DMS153 (cell line): Measurements from ENCODE around the gene ERICH3.
A peak's percentile ranks its signal among the peaks of the same experiment; 100 is the strongest.

Experiments used
- DNase-seq: peaks from one replicate; lab custom pipeline; 2025; lab: John Stamatoyannopoulos, UW

The ERICH3 gene

GRCh38 chr1:74591949-74592348 lies 81.6 kb downstream of the ERICH3 start:
- DNase-seq, result no peak

- DNase-seq, result no peak
Measured at GRCh38 chr1:74590288-74590687, 83.3 kb downstream of the ERICH3 start.

GRCh38 chr1:74587888-74588287 lies 85.7 kb downstream of the ERICH3 start:
- DNase-seq, result no peak

GRCh38 chr1:74586253-74586897 lies 87.2 kb downstream of the ERICH3 start:
- DNase-seq, result no peak

- DNase-seq, result no peak
Measured at GRCh38 chr1:74584185-74584584, 89.4 kb downstream of the ERICH3 start.

GRCh38 chr1:74583397-74583796 lies 90.2 kb downstream of the ERICH3 start:
- no peak for DNase-seq

GRCh38 chr1:74579425-74579824 lies 94.2 kb downstream of the ERICH3 start:
- DNase-seq, result no peak

- no peak for DNase-seq
Measured at GRCh38 chr1:74578101-74578500, 95.5 kb downstream of the ERICH3 start.

- no peak for DNase-seq
Measured at GRCh38 chr1:74571891-74572290, 101.7 kb downstream of the ERICH3 start.

GRCh38 chr1:74571493-74571800 lies 102.1 kb downstream of the ERICH3 start:
- no peak for DNase-seq

- no peak for DNase-seq
Measured at GRCh38 chr1:74570797-74571492, 102.6 kb downstream of the ERICH3 start.

GRCh38 chr1:74549932-74550331 lies 123.7 kb downstream of the ERICH3 start:
- no peak for DNase-seq

GRCh38 chr1:74548961-74549750 lies 124.4 kb downstream of the ERICH3 start:
- DNase-seq, result no peak

- no peak for DNase-seq
Measured at GRCh38 chr1:74545821-74546220, 127.8 kb downstream of the ERICH3 start.

GRCh38 chr1:74534241-74534640 lies 139.4 kb downstream of the ERICH3 start:
- no peak for DNase-seq

GRCh38 chr1:74531796-74532195 lies 141.8 kb downstream of the ERICH3 start:
- peak; percentile 66 for DNase-seq

- peak; percentile 50 for DNase-seq
Measured at GRCh38 chr1:74530892-74531291, 142.7 kb downstream of the ERICH3 start.

GRCh38 chr1:74528123-74528522 lies 145.5 kb downstream of the ERICH3 start:
- no peak for DNase-seq

GRCh38 chr1:74526708-74527107 lies 146.9 kb downstream of the ERICH3 start:
- DNase-seq, result peak; percentile 52

- DNase-seq, result no peak
Measured at GRCh38 chr1:74523873-74524480, 149.6 kb downstream of the ERICH3 start.

GRCh38 chr1:74522148-74522547 lies 151.4 kb downstream of the ERICH3 start:
- peak; percentile 30 for DNase-seq
